Stimulated activated CD4-positive, alpha-beta T cell treated with anti-CD3 and anti-CD28 coated beads, Interleukin-1b, Interleukin-23, amount 100 ng/mL, for 48 hours (primary cell): ENCODE results near the gene RIPOR1.

Source experiments
- DNase-seq: peaks from one replicate; pipeline ENCODE4 v3.0.0-alpha.2; 2020

RIPOR1 gene

DNA sequence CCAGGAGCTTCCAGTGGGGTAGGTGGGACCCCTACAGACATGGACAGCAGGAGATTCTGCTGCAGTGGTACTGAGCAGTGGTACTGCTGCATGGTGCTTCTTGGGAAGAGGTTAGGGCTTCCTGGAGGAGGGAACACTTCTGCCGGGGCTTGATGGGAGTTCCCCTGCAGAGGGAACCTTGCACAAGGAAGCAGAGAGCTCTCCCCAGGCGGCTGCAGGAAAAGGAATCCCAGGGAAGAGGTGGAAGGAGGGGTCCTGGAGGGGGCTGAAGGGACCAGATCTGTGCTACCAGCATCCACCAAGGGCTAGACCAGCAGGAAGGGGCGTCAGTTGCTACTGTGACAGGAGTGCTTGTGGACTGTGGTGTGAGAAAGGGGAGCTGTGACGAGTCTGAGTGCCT, 10.6 kb downstream of the RIPOR1 start:
- no peak for DNase-seq

DNA sequence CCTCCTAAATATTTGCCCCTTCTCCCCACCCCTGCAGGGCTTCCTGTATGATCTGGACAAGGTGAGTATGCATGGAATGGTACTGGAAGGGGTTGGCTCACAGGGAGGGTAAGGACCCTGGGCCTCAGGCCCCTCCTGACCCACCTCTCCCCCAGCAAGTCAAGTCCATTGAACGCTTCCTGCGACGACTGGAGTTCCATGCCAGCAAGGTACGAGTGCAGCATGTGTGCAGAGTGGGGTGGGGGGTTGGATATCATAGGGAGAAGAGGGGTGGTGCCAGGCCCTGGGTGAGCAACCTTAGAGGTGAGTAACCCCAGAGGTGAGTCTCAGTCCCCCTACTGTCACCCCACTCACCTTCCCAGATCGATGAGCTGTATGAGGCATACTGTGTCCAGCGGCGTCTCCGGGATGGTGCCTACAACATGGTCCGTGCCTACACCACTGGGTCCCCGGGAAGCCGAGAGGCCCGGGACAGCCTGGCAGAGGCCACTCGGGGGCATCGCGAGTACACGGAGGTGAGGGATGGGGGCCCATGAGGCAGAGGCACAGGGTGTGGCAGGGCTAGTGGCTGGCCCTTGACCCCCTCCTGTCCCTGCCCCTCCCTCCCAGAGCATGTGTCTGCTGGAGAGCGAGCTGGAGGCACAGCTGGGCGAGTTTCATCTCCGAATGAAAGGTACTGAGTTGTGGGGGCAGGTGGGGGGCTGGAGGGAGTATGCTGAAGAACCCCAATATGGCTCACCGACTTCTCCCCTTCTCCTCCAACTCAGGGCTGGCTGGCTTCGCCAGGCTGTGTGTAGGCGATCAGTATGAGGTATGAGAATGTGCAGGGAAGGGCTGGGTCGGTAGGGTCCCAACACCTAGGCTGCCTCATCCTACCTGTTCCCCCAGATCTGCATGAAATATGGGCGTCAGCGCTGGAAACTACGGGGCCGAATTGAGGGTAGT, 11.3 kb downstream of the RIPOR1 start:
- no peak for DNase-seq

DNA sequence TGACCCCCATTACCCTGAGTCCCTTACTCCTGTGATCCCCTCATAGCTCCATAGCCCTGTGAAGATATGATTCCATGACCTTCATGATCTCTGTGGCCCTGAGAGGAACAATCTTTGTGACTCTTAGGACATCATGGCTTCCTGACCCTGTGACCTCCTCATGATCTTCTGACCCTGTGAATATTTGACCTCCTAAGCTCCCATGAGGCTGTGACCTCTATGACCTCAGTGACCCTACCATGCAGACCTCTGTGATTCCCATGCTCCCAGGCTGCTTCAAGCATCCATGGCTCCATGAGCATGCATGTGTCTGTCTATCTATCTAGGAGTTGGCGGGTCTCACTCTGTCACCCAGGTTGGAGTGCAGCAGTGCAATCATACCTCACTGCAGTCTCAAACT, 12.1 kb downstream of the RIPOR1 start:
- DNase-seq = no peak

DNA sequence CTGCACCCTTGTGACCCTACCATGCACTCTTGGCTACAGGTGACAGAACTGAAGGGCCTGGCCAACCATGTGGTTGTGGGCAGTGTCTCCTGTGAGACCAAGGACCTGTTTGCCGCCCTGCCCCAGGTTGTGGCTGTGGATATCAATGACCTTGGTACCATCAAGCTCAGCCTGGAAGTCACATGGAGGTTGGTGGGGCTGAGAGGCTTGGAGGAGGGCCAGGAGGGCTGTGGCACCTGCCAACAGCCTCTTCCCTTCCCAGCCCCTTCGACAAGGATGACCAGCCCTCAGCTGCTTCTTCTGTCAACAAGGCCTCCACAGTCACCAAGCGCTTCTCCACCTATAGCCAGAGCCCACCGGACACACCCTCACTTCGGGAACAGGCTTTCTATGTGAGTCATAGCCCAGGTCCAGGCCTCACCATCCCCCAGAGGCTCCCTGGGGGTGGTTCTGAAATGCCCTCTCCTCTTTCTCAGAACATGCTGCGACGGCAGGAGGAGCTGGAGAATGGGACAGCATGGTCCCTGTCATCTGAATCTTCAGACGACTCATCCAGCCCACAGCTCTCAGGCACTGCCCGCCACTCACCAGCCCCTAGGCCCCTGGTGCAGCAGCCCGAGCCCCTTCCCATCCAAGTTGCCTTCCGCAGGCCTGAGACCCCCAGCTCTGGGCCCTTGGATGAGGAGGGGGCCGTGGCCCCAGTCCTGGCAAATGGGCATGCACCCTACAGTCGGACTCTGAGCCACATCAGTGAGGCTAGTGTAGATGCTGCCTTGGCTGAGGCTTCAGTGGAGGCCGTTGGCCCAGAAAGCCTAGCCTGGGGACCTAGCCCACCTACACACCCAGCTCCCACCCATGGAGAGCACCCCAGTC, 13.0 kb downstream of the RIPOR1 start:
- no peak for DNase-seq

DNA sequence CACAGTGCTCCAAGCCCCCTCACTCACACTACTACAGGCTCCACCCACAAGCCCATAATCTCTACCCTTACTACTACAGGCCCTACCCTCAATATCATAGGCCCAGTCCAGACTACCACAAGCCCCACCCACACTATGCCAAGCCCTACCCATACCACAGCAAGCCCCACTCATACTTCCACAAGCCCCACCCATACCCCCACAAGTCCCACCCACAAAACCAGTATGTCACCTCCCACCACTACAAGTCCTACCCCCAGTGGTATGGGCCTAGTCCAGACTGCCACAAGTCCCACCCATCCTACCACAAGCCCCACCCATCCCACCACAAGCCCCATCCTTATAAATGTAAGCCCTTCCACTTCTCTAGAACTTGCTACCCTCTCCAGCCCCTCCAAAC, 13.8 kb downstream of the RIPOR1 start:
- peak; percentile 73 for DNase-seq

DNA sequence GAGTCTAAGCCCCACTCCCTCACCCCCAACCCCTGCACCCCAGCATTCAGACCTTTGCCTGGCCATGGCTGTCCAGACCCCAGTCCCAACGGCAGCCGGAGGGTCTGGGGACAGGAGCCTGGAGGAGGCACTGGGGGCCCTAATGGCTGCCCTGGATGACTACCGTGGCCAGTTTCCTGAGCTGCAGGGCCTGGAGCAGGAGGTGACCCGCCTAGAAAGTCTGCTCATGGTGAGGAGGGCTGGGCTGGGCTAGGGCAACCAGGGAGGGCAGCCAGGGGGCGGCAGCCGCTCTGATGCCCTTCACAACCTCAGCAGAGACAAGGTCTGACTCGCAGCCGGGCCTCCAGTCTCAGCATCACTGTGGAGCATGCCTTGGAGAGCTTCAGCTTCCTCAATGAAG, 14.4 kb downstream of the RIPOR1 start:
- DNase-seq = no peak

DNA sequence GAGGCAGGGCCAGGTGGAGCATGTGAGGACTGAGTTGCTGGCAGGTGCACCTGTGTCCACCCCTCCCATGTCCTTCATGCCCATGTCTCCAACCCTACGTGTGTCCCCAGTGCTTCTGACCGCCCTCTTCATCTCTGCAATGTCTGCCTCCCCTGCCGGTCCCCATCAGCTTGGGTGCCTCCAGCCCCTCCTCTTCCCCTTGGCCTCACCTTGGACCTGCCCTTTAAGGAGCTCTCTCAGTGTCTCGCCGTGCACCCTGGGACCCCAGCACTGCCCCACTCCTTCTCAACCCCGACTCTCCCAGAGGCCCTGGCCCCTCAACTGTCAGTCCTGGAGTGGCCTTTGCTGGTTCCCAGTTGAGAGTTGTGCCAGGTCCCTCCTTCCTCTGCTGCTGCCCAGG, 15.0 kb downstream of the RIPOR1 start:
- DNase-seq = no peak

DNA sequence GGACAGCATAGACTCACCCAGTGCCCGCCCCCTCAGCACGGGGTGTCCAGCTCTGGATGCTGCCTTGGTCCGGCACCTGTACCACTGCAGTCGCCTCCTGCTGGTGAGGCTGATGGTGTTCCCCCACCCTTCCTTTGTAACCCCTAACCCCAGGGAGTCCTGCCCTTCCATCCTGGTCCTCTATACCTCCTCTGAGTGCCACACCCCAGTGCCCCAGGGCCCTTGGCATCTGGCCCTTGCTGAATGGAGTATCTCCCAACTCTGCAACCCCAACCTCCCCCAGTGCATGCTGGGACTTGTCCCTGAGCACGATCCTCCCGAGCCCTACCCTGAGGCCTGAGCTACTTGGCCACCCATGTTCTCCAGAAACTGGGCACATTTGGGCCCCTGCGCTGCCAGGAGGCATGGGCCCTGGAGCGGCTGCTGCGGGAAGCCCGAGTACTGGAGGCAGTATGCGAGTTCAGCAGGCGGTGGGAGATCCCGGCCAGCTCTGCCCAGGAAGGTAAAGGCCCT, 15.8 kb downstream of the RIPOR1 start:
- no peak for DNase-seq

DNA sequence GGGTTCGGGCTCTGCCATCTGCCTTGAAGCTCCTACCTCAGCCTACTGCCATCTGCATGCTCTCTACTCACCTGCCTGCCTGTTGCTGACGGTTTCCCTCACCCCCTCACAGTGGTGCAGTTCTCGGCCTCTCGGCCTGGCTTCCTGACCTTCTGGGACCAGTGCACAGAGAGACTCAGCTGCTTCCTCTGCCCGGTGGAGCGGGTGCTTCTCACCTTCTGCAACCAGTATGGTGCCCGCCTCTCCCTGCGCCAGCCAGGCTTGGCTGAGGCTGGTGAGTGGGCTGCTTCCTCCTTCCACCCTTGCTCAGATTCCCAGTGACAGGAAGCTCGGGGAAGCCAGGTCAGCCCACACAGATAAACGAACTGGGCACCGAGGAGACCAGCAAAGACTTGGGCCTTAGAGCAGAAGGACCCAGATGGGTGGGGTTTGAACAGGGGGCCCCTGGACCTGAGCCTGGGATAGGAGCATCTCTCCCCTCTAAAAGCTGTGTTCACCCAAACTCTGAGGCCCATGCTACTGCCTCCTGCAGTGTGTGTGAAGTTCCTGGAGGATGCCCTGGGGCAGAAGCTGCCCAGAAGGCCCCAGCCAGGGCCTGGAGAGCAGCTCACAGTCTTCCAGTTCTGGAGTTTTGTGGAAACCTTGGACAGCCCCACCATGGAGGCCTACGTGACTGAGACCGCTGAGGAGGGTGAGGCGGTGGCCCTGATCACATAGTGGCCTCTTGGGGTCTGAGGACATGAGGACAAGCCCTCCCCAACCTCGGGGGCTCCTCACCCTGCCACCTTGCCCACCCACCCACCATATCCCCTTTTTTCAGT, 16.4 kb downstream of the RIPOR1 start:
- no peak for DNase-seq

DNA sequence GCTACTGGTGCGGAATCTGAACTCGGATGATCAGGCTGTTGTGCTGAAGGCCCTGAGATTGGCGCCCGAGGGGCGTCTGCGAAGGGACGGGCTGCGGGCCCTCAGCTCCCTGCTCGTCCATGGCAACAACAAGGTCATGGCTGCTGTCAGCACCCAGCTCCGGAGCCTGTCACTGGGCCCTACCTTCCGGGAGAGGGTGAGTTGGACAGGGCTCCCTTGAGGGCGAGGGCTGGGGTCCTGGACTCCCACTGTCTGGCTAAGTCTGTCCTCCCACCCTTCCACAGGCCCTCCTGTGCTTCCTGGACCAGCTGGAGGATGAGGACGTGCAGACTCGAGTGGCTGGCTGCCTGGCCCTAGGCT, 17.0 kb downstream of the RIPOR1 start:
- DNase-seq = no peak

DNA sequence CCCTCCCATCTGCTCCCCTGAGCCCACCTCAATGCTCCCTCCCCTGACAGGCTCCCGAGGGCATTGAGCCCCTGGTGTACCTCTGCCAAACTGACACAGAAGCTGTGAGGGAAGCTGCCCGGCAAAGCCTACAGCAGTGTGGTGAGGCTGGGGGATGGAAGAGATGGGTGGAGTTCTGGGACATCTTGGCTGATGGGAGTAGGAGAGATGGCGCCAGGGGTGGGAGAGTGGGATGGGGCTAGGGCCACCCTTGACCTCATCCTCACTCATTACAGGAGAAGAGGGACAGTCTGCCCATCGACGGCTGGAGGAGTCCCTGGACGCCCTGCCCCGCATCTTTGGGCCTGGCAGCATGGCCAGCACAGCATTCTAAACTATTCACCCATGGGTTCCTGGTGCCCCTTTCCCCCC, 17.5 kb downstream of the RIPOR1 start:
- DNase-seq = no peak

DNA sequence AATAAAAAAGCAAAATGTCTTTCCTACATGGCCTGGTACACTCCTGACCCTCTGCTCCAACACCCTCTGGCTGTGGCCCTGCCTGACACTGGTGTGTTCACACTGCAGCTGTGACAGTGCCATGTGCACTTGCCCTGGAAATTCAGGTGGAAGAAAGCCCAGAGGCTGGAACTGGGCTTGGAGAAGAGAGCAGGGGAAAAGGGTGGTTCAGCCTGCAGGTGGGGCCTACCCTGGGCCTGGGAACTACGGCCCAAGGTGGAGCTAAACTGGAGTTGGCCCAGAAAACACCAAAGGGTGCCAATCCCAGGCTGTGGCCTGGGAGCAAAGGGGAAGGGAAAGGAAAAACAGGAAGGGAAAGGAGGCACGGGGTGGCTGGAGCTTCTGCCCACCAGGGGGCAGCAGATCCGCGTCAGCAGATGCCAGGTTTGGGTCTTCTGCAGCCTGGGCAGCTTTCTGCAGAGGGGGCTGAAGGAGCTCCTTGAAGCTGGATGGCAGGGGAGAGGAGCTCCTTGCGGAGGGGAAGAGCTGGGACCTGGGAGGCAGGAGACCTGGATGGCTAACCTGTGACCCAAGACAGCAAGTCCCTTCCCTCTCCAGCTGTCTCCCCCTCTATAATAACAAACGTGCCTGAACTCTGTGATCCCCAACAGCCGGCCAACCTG, 18.3 kb downstream of the RIPOR1 start:
- DNase-seq = peak; percentile 67

DNA sequence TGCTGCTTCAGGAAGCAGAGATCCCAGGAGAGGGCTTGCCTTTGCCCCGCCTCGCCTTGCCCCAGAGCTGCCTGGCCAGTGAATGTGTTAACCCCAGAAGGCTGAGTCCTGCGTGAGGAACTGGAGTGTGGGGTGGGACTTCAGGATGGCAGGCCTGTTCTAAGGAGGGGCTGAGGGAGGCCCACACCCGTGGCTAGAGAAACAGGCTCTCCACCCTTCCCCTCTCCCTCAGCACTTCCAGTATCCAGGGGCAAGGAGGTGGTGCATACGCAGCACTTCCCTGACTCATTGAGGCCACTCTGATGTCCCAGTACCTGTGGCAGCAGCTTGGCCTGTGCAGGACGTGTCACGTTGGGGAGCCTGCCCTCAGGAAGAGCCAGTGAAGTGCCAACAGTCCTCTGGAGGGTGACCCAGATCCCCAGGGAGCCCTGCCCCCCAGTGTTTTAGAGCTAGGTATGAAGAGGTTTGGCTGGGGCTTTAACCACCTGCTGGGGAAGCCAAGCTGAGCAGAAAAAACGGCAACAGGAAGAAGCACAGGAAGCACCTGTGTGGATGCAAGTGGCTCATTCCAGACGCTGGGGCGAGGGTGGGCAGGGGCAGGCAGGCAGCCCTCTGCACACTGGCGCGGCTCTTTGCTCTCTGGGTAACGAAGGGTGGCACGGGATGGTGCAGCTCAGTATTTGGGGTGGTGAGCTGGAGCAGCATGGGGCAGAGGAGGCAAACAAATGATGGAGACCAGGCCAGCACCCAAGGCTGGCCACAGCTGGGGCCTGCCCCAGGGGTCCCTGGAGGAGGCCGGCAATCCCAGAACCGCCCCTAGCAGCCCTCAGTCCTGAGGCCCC, 19.0 kb downstream of the RIPOR1 start:
- DNase-seq = no peak

DNA sequence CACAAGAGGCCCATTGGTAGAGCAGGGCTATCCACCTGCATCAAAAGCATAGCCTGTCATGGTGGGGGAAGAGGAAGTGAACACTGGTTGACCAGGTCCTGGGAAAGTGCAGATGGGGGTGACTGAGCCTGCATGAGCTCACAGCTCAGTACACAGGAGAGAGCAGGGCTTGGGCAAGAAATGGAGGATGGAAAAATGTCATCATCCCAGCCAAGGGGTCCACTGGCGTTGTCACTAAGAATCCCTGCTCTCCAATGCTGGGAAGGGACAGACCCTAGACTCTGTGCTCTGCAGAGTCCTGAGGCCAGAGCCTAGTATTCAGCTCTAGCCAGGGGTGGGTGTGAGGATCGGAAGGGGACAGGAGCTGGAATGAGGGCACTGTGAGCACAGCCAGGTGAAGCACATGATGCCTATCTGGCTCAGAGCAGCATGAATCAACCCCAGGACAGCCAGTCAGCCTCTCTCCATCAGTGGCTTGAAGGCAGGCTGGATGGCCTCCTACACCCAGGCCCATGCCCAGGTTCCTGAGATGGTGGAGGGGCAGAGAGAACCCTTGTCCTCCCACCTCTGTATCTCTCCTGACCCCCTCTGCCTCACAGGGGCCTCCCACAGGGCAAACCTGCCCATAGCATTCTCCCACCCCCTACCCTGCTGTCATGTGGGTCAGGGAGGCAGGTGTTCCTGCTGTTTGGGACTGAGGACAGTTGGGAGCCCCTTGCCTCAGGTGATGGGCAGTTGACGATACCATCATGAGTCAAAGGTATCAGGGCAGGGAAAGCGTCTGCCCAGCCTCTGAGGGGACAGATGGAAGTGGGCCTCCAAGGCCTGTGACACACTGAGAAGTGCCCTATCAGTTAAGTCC, 19.9 kb downstream of the RIPOR1 start:
- no peak for DNase-seq

DNA sequence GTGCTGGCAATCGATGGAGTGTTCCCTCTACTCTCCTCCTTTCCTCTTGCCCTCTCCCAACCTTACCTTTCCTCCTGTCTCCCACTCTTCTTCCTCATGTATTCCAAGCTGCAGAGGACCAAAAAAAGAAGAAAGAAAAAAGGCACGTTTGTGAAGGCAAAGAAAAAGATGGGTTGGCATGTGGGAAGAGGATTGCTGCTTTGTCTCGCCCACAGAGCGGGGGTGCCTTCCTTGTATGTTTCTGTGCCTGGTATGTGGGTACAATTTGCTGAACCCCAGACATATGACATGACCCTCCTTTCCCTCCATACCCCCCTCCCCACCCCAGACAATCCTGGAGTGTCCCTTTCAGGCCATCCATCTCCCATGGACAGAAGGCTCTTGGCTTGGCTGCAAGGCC, 20.6 kb downstream of the RIPOR1 start:
- DNase-seq = no peak

DNA sequence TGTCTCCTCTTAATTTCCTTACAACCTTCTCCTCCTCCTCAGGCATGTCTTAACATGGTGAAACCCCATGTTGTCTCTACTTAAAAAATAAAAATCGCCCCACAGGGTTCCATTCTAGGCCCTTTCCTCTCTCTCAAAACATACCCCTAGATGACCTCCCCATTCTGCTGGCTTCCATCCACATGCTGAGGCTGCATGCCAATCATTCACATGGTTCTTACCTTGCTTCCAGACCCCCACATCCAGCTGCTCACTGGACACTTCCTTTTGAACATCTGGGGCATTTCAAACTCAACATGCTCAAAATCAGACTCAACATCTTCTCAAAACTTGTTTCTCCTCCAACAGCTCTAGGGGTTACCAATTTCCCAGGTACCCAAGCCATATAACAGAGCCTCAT, 21.3 kb downstream of the RIPOR1 start:
- DNase-seq = no peak

DNA sequence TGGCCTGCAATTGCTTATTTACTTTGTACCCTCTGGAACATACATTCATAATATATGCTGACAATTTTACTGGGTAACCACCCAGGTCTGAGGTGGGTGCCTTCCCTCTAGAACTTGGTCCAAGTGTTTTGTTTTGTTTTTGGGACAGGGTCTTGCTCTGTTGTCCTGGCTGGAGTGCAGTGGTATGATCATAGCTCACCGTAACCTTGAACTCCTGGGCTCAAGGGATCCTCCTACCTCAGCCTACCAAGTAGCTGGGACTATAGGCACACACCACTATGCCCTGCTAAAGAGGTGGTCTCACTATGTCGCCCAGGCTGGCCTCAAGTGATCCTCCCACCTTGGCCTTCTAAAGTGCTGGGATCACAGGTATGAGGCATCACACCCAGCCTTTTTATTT, 22.5 kb downstream of the RIPOR1 start:
- DNase-seq = no peak

DNA sequence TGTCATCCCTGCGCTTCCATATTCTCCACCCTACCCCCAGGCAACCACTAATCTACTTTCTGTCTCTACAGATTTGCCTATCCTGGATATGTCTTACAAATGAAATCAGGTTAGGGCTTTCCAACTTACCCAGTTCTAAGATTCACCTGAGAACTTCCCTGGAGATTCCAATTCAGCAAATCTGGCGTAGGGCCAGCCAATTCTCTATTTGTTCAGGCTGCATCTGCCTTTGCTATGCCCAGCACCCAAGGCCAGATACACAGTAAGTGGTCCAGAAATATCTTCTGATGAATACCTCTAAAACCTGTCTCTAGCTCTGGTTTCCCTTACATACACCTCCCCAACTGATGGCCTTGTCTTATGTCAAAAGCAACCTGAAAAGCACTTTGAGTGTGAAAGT, 23.3 kb downstream of the RIPOR1 start:
- DNase-seq = no peak

DNA sequence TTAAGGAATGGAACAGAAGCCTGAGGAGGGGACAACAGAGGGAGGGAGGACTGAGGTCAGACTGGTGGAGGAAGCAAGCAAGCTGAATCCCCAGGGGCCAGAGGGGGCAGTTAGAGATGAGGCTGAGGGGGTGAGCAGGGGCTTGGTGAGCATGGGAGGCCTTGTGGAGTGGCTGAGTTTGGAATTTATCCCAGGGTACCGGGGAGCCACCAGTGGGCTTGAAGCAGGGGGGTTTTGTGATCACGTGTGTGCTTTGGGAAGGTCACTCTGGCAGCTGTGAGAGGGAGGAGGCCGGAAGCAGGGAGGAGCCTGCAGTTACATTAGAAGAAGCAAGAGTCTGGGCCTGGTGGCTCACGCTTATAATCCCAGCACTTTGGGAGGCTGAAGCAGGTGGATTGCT, 23.8 kb downstream of the RIPOR1 start:
- no peak for DNase-seq

DNA sequence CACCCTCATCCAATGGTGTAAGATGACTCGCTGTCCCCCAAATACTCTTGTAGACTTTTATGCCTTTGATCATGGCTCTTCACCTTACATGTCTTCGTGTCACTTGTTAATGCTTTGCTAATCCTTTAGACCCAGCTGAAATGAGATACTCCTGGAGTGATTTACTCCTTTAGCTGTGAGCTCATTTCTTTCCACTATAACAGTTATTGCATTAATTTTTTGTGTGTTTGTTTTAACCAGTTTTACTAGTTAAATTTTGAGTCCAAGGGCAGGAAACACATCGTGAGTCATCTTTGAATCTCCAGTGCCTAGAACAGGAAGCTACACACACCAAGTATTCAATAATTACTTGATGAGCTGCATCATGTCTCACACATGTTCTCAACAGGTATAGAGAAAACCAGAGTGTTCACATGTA, 27.2 kb downstream of the RIPOR1 start:
- DNase-seq = no peak
